HepG2 (cell line): ENCODE data around the gene TOP2A. TPM values are rescaled to one million over a fixed set of nuclear protein-coding genes. Genes with fewer than 3 reads are reported as not detected.

Experiments
- ATF7-NPFF ChIP-seq: sonication (generic); formaldehyde crosslinking; IDR thresholded peaks from 2 replicates; pipeline ENCODE4 v1.8.1; 2023; ENCODE audit warnings: mild to moderate bottlenecking, low read depth, missing genetic modification reagents, moderate library complexity
- FLYWCH1 ChIP-seq: sonication (generic); formaldehyde crosslinking; IDR thresholded peaks from 2 replicates; pipeline ENCODE4 v1.8.1; 2023; ENCODE audit warnings: mild to moderate bottlenecking, missing genetic modification reagents
- GZF1 ChIP-seq: sonication (generic); formaldehyde crosslinking; IDR thresholded peaks from 2 replicates; pipeline ENCODE4 v1.5.1; 2020; ENCODE audit warnings: mild to moderate bottlenecking, missing genetic modification reagents
- IRX3 ChIP-seq: sonication (generic); formaldehyde crosslinking; IDR thresholded peaks from 2 replicates; pipeline ENCODE4 v1.8.1; 2023; ENCODE audit warnings: mild to moderate bottlenecking, low read depth, missing genetic modification reagents, borderline replicate concordance
- KDM5B ChIP-seq: sonication (generic); formaldehyde crosslinking; IDR thresholded peaks from 2 replicates; pipeline ENCODE4 v1.4.0; 2020; ENCODE audit warnings: missing genetic modification reagents, mild to moderate bottlenecking, borderline replicate concordance
- MED13 ChIP-seq: sonication (generic); formaldehyde crosslinking; IDR thresholded peaks from 2 replicates; pipeline ENCODE4 v1.5.0; 2020; ENCODE audit warnings: missing genetic modification reagents
- PAF1 ChIP-seq: IDR thresholded peaks from 2 replicates; pipeline ENCODE4 v1.6.1; 2016; ENCODE audit warnings: missing genetic modification reagents, missing compliant biosample characterization
- PAX8 ChIP-seq: sonication (generic); formaldehyde crosslinking; IDR thresholded peaks from 2 replicates; pipeline ENCODE4 v1.8.0; 2022; ENCODE audit warnings: mild to moderate bottlenecking, missing genetic modification reagents, borderline replicate concordance
- PCBP2 ChIP-seq: fragments of 200-400 bp; formaldehyde crosslinking; optimal IDR thresholded peaks from 2 replicates; pipeline ENCODE3; 2018; ENCODE audit warnings: low read length, low read depth; ENCODE audit not compliant: poor library complexity, severe bottlenecking
- PITX1 ChIP-seq: sonication (generic); formaldehyde crosslinking; IDR thresholded peaks from 2 replicates; pipeline ENCODE4 v1.5.1; 2020; ENCODE audit warnings: mild to moderate bottlenecking, missing genetic modification reagents
- RARA ChIP-seq: IDR thresholded peaks from 2 replicates; pipeline ENCODE4 v1.6.1; 2016; ENCODE audit warnings: missing genetic modification reagents, missing compliant biosample characterization
- REL ChIP-seq: sonication (generic); formaldehyde crosslinking; conservative IDR thresholded peaks from 2 replicates; pipeline ENCODE4 v1.8.0; 2022; ENCODE audit warnings: mild to moderate bottlenecking, missing genetic modification reagents, moderate library complexity
- SP140L ChIP-seq: sonication (generic); formaldehyde crosslinking; IDR thresholded peaks from 2 replicates; pipeline ENCODE4 v1.4.0; 2020; ENCODE audit warnings: missing genetic modification reagents, borderline replicate concordance
- TBP ChIP-seq: sonication (generic); formaldehyde crosslinking; IDR thresholded peaks from 2 replicates; pipeline ENCODE4 v1.5.0; 2020; ENCODE audit warnings: missing genetic modification reagents
- ZFP82 ChIP-seq: sonication (generic); formaldehyde crosslinking; IDR thresholded peaks from 2 replicates; pipeline ENCODE4 v1.5.1; 2020; ENCODE audit warnings: mild to moderate bottlenecking, missing genetic modification reagents, borderline replicate concordance
- ZNF230 ChIP-seq: sonication (generic); formaldehyde crosslinking; IDR thresholded peaks from 2 replicates; pipeline ENCODE4 v1.4.0; 2020; ENCODE audit warnings: mild to moderate bottlenecking, missing genetic modification reagents
- ZNF333 ChIP-seq: sonication (generic); formaldehyde crosslinking; IDR thresholded peaks from 2 replicates; pipeline ENCODE4 v1.4.0; 2020; ENCODE audit warnings: mild to moderate bottlenecking, missing genetic modification reagents, borderline replicate concordance
- ZNF7 ChIP-seq: IDR thresholded peaks from 2 replicates; pipeline ENCODE4 v1.6.1; 2016; ENCODE audit warnings: missing biosample characterization, missing genetic modification reagents
- ZSCAN21 ChIP-seq: sonication (generic); formaldehyde crosslinking; IDR thresholded peaks from 2 replicates; pipeline ENCODE4 v1.8.0; 2022; ENCODE audit warnings: mild to moderate bottlenecking, missing genetic modification reagents, moderate library complexity, borderline replicate concordance
- polyA plus RNA-seq, 8 experiments: library from polyadenylated mRNA; depleted of rRNA in 3 of 8; stranded (reverse) in 7 of 8; unstranded in 1 of 8; fragments of >200 nt; fragmentation: Illumina TruSeq in 4 of 8; extraction: Trizol in 4 of 8; gene quantifications; 2 replicates each; pipeline versions ENCODE4 v1.2.1 to v1.2.3, GENCODE V29; 2011 to 2016; ENCODE audit warnings: low read depth in 4 of 8, missing spikeins in 1 of 8, mixed read lengths in 1 of 8; ENCODE audit not compliant: insufficient read depth in 1 of 8
- total RNA-seq, 5 experiments: library from RNA; depleted of rRNA; stranded (reverse); fragments of >200 nt; fragmentation: Illumina TruSeq; extraction: Trizol; gene quantifications; 2 replicates each; pipeline ENCODE4 v1.2.3, GENCODE V29; 2016; ENCODE audit warnings: low read depth in 1 of 5
- TF ChIP-seq, protein P1 (sequence below): sonication (generic); formaldehyde crosslinking; IDR thresholded peaks from 2 replicates; pipeline ENCODE4 v1.4.0; 2020; ENCODE audit warnings: mild to moderate bottlenecking, missing genetic modification reagents
- TF ChIP-seq, protein P2 (sequence below): sonication (generic); formaldehyde crosslinking; IDR thresholded peaks from 2 replicates; pipeline ENCODE4 v1.8.0; 2023; ENCODE audit warnings: mild to moderate bottlenecking, missing genetic modification reagents

TOP2A gene
- total and polyA plus RNA-seq, 2 of the 13 experiments (the other 11 are each of a cell fraction or from before 2014, with no cell fraction given) = 108 to 327 TPM

DNA sequence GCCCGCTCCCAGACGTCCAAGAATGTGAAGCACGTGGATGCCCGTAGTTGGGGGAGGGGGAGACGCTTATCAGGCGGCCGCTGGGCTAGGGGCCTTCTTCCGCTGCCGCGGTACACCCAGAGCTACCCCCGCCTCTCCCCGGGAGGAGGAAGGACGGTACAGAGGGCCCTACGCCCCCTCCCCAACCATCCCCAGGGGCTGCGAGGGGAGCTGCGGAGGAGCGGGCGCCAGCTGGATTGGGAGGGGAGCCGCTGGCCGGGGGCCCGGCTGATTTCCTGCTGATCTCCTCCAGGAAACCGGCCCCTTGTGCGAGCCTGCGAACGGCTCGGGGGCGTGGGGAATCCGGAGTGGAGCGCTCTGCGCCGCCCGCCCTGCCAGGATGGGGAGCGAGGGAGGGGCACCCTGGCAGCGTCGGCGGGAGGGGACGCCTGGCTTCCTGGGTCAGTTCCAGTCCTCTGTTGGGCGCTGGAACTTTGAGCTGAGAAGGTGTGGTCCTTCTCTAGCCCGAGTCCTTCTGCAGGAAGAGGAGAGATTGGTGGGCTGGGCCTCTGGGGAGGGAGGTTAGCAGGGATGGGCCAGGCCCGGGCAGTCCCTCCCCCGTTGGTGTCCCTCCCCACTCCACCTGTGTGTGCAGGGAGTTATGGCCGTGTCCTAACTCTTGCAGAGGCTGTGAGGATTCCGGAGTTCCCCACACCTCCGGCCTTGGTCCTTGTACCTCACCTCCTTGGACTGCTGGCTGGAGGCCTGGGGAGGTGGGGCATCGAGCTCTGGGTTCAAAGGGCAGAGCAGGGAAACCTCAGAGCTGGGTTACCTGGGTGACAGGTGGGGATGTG, 72.3 kb downstream of the TOP2A start (continued):
- TF ChIP-seq, protein P1, sequence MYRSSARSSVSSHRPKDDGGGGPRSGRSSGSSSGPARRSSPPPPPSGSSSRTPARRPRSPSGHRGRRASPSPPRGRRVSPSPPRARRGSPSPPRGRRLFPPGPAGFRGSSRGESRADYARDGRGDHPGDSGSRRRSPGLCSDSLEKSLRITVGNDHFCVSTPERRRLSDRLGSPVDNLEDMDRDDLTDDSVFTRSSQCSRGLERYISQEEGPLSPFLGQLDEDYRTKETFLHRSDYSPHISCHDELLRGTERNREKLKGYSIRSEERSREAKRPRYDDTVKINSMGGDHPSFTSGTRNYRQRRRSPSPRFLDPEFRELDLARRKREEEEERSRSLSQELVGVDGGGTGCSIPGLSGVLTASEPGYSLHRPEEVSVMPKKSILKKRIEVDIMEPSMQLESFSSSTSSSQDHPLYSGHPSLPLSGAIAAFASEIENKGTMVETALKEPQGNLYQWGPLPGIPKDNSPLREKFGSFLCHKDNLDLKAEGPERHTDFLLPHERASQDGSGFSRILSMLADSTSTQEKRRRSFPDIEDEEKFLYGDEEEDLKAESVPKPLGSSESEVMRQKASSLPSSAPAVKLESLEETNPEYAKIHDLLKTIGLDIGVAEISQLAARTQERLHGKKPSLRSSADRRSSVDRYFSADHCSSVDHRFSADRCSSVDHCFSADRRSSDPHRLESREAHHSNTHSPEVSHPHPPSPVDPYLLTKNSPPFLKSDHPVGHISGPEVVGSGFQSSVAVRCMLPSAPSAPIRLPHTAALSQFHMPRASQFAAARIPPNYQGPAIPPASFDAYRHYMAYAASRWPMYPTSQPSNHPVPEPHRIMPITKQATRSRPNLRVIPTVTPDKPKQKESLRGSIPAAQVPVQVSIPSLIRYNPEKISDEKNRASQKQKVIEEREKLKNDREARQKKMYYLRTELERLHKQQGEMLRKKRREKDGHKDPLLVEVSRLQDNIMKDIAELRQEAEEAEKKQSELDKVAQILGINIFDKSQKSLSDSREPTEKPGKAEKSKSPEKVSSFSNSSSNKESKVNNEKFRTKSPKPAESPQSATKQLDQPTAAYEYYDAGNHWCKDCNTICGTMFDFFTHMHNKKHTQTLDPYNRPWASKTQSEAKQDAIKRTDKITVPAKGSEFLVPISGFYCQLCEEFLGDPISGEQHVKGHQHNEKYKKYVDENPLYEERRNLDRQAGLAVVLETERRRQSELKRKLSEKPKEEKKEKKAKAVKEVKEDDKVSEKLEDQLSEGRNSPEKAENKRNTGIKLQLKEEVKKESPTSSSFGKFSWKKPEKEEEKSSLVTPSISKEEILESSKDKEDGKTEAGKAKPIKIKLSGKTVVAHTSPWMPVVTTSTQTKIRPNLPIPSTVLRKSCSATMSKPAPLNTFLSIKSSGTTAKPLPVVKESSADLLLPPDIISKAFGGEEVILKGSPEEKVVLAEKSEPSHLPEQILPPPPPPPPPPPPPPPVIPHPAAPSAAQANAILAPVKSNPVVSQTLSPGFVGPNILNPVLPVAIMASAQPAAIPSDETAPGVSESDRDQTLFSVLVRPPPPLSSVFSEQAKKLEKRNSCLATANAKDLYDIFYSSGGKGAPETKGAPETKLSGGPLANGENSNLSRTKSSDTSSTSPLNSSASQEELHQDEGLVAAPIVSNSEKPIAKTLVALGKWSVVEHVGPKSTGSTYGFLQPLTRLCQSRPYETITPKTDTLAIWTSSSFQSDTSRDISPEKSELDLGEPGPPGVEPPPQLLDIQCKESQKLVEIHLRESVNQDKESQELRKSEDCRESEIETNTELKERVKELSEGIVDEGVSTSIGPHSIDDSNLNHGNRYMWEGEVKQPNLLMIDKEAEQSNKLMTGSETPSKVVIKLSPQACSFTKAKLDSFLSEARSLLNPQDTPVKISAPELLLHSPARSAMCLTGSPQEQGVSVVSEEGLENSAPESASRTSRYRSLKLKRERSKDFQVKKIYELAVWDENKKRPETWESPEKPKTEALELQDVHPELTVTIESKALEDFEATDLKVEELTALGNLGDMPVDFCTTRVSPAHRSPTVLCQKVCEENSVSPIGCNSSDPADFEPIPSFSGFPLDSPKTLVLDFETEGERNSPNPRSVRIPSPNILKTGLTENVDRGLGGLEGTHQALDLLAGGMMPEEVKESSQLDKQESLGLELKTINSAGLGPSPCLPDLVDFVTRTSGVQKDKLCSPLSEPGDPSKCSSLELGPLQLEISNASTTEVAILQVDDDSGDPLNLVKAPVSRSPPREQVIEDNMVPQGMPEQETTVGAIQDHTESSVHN (CRISPR knock-in tag) = no peak
- TF ChIP-seq GZF1 (CRISPR knock-in tag) (no peak; the same call in 1 of the 2 replicates), REL (CRISPR knock-in tag) (no peak), IRX3 (no peak), TBP (0 out of 2 replicates have a peak, but pooled peaks have one; percentile 42), RARA (CRISPR knock-in tag) (peak; percentile 65), ZNF230 (CRISPR knock-in tag) (peak; percentile 61; the same call in 1 of the 2 replicates), ATF7-NPFF (peak; percentile 82), PCBP2 (no peak), ZNF333 (no peak; the same call in 1 of the 2 replicates), PITX1 (CRISPR knock-in tag) (peak; percentile 69; the same call in 1 of the 2 replicates), PAF1 (no peak), ZSCAN21 (CRISPR knock-in tag) (peak; percentile 63), FLYWCH1 (CRISPR knock-in tag) (no peak), PAX8 (CRISPR knock-in tag) (peak; percentile 92; the same call in 1 of the 2 replicates), SP140L (CRISPR knock-in tag) (no peak), KDM5B (CRISPR knock-in tag) (peak; percentile 82), ZFP82 (no peak), ZNF7 (CRISPR knock-in tag) (no peak), MED13 (CRISPR knock-in tag) (no peak)
- TF ChIP-seq, protein P2, sequence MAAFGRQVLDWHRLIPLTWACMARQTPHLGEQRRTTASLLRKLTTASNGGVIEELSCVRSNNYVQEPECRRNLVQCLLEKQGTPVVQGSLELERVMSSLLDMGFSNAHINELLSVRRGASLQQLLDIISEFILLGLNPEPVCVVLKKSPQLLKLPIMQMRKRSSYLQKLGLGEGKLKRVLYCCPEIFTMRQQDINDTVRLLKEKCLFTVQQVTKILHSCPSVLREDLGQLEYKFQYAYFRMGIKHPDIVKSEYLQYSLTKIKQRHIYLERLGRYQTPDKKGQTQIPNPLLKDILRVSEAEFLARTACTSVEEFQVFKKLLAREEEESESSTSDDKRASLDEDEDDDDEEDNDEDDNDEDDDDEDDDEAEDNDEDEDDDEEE = peak; percentile 76; the same call in 1 of the 2 replicates
